A549 treated with CpdA at 1 μM for 4 hours (cell line): ENCODE data around the gene COMMD3. TPM values are rescaled to one million over a fixed set of nuclear protein-coding genes. Genes with fewer than 3 reads are reported as not detected.

Experiments used
- total RNA-seq: library from RNA; stranded (reverse); fragments of 200-300 nt; extraction: Qiagen RNA extraction; gene quantifications from 5 replicates; pipeline ENCODE4 v1.2.3, GENCODE V29; 2022; ENCODE audit warnings: low read depth

Gene COMMD3
- total RNA-seq, result 48.4 to 52.2 TPM (median 49.5 TPM) in 5 replicates

DNA sequence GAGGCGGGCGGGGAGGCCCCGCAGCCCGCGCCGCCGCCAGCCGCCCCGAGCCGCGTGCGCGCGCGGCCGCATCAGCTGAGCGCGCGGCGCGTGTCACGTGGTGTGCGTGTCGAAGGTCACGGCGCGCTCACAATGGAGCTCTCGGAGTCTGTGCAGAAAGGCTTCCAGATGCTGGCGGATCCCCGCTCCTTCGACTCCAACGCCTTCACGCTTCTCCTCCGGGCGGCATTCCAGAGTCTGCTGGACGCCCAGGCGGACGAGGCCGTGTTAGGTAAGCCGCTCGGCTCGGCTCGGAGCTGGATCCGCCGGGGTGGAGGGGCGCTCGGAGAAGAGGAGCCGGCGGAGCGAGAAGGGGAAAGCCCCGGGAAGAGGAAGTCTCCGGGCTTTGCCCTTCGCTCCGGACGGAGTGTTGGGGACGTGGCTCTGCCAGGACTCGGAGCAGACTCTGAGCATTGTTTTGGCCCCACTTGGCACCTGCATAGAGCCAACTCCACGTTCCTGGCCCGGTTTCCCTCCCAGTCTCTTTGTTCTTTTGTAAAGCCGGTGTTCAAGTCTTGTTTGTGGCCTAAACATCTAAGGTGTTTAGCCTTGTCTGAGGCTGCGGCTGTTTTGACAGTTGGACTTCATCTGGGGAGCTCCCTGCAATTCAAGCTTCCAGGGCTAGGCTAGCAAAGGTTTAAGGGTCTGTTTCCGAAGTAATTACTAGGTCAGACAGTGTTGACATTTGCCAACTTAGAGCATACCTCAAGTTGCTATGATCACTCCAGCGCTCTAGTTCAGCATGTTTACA is at the start of gene COMMD3:
Gene COMMD3 (plus strand): TSS at position 103 of the 790 bp plus-strand sequence. CDS start 30 bp downstream, at position 133.

DNA sequence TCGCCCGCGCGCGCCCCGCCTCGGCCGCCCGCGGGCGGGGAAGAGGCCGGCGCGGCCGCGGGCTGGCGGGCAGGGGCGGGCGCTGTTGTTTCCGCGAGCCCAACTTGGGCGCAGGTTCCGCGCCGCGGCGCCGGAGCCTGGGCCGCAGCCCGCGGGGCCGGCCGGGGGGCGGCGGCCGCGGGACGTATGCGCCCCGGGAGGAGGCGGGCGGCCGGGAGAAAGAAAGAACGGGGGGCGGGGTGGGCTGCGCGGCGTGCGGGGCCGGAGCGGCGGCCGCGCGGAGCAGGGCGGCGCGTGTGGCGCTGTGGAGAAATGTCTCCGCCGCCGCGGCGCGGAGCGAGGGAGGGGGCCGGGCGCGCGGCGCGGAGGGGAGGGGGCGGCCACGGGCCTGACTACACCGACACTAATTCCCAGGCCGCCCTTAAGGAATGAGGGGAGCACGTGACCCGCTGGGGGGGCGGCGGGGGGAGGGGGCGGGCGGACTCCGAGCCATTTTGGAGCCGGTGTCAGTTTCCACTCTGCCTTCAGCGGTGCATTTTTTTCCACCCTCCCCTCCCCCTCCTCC is 4.5 kb downstream of the COMMD3 start, which contains the start of gene BMI1:
Gene BMI1 (plus strand): TSS at position 509 of the 565 bp plus-strand sequence. CDS start 5,351 bp downstream, outside the sequence.

DNA sequence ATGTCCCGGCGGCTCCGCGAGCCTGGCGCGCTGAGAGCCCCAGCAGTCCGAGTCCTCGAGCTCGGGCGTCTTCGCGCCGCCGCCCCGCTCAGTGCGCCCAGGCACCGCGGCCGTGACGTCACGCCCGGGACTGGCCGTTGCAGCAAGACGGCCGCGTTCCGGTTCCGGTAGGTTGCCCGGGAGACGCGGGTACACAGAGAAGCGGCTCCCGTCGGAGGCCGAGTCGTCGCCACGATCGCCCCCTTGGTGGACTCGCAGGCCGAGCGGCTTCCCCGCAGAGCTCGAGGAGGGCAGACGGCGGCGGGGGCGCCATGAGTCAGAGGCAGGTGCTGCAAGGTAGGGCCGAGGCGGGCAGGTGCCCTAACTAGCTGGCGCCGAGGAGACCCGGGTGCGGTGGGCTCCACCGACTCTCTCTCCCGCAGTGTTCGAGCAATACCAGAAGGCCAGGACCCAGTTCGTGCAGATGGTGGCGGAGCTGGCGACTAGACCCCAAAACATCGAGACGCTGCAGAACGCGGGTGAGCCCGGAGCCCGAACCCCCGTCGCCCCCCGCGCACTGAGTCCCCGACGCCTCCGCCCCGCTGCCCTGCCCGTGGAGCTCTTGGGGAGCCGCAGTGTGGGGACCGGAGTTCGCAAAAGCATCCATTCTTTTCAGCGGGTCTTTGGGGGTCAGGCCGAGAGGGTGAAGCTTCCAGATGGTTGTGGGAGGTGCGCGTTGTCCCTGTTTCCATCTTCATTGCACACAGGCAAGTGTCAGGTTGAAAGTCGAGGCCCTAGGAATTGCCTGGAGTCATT is 29.3 kb downstream of the COMMD3 start, which contains the start of gene SPAG6:
Gene SPAG6 (plus strand): TSS at position 196 of the 795 bp plus-strand sequence. CDS start 116 bp downstream, at position 312.

Other genes starting within 250 kb of the COMMD3 start
- 0.08 TPM in 1 of 5 replicates, not detected in the others for gene EBLN1, start 98.4 kb upstream of the COMMD3 start, total RNA-seq
- gene BMI1, start 4.7 kb downstream of the COMMD3 start, total RNA-seq, result 26.5 to 36.6 TPM (median 32.8 TPM) in 5 replicates
- not detected in 5 replicates for gene SPAG6, start 29.1 kb downstream of the COMMD3 start, total RNA-seq